ENCODE measurements around the gene PLCD3.

The PLCD3 gene

GRCh38 chr17:45113424-45113754 is 18.9 kb downstream of the PLCD3 start:
- peaks cover 6% of the 10 kb centered on the region for H3K36me3 ChIP-seq (ENCODE audit: insufficient read depth, low read length)
- H3K4me3 ChIP-seq (ENCODE audit: low read length) = no peak overlapping the region
- no peaks in the 10 kb centered on the region for H3K27me3 ChIP-seq (ENCODE audit: insufficient read depth, low read length)
- H2AFZ ChIP-seq (ENCODE audit: low read depth, low read length) = no peak overlapping the region
- no peaks in the 10 kb centered on the region for H3K4me1 ChIP-seq (ENCODE audit: insufficient read depth, low read length)
- H3K9me3 ChIP-seq (ENCODE audit: low read length) = no peaks in the 10 kb centered on the region

GRCh38 chr17:45112559-45113423 is 19.5 kb downstream of the PLCD3 start:
- Histone ChIP-seq H3K4me3 (ENCODE audit: low read length) (no peak overlapping the region), H2AFZ (ENCODE audit: low read depth, low read length) (no peak overlapping the region), H3K27me3 (ENCODE audit: insufficient read depth, low read length) (no peaks in the 10 kb centered on the region), H3K36me3 (ENCODE audit: insufficient read depth, low read length) (peaks cover 12% of the 10 kb centered on the region), H3K4me1 (ENCODE audit: insufficient read depth, low read length) (no peaks in the 10 kb centered on the region), H3K9me3 (ENCODE audit: low read length) (no peaks in the 10 kb centered on the region)

DNA sequence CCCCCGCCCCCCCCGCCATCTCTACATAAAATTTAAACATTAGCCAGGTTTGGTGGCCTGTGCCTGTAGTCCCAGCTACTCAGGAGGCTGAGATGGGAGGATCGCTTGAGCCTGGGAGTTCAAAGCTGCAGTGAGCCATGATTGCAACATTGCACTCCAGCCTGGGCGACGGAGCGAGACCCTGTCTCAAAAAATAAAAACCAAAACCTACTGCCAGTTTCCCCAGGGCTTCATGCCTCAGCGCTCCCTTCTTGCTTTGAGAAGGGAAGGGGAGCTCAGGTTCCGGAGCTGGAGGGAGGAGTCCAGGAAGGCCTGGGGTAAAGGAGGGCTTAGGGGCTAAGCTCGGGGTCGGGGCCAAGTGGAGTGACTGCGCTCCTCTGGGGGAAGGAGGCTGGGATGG is 20.5 kb downstream of the PLCD3 start:
- Histone ChIP-seq H2AFZ (ENCODE audit: low read depth, low read length) (no peak overlapping the region), H3K4me1 (ENCODE audit: insufficient read depth, low read length) (peaks cover 4% of the 10 kb centered on the region), H3K36me3 (ENCODE audit: insufficient read depth, low read length) (peaks cover 20% of the 10 kb centered on the region), H3K4me3 (ENCODE audit: low read length) (no peak overlapping the region), H3K9me3 (ENCODE audit: low read length) (no peaks in the 10 kb centered on the region), H3K27me3 (ENCODE audit: insufficient read depth, low read length) (no peaks in the 10 kb centered on the region)

- H3K9me3 ChIP-seq (ENCODE audit: low read length) = no peaks in the 10 kb centered on the region
- no peak overlapping the region for H3K4me3 ChIP-seq (ENCODE audit: low read length)
- H3K36me3 ChIP-seq (ENCODE audit: insufficient read depth, low read length) = peaks cover 29% of the 10 kb centered on the region
- no peaks in the 10 kb centered on the region for H3K27me3 ChIP-seq (ENCODE audit: insufficient read depth, low read length)
- H3K4me1 ChIP-seq (ENCODE audit: insufficient read depth, low read length) = peaks cover 6% of the 10 kb centered on the region
- H2AFZ ChIP-seq (ENCODE audit: low read depth, low read length) = no peak overlapping the region
These were observed 21.4 kb downstream of the PLCD3 start for GRCh38 chr17:45110676-45111611.

DNA sequence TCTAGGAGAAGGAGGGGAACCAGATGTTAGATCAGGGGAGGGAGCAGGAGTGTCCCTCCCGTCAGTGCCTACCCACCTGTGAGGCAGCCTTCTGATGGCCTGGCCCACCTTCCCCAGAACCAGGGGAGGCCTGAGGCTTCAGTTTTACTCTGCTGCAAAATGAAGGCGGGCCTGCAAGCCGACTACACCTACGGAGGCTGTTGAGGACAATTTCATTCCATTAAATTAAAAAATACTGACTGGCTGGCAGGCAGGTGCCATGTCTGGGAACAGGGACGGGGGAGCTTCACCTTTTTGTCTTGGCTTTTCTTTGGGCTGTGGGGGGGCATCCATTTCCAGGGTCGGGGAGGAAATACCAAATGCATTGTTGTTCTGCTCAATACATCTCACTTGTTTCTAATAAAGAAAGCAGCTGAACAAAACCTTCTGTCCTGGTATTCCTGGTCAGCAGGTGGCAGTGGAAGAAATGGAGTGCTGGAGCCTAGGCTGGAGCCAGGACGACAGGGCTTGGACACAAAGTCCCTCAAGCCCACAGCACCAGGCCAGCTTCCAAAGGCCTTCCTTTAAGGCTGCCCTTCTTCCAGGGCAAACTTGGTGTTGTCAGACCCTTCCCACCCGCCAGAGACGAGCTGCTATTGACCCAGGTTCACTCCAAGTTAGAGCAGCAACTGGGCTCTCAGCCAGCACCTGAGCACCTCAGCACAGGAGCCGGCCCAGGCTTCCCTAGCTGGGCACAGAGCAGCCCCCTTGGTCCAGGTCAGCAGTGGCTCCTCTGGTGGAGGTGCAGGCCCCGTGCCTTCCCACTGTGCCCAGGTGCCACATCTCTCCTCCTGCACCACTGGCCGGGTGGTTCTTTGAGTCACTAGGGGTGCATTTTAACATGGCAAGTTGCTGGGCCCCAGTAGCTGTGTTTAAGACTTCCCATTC is 23.5 kb downstream of the PLCD3 start:
- Histone ChIP-seq H3K36me3 (ENCODE audit: insufficient read depth, low read length) (peaks cover 49% of the 10 kb centered on the region), H3K27me3 (ENCODE audit: insufficient read depth, low read length) (no peaks in the 10 kb centered on the region), H3K4me1 (ENCODE audit: insufficient read depth, low read length) (peaks cover 6% of the 10 kb centered on the region), H3K9me3 (ENCODE audit: low read length) (no peaks in the 10 kb centered on the region), H3K4me3 (ENCODE audit: low read length) (no peak overlapping the region), H2AFZ (ENCODE audit: low read depth, low read length) (no peak overlapping the region)

GRCh38 chr17:45108051-45108450 is 24.3 kb downstream of the PLCD3 start:
- no peak overlapping the region for H3K4me3 ChIP-seq (ENCODE audit: low read length)
- H3K4me1 ChIP-seq (ENCODE audit: insufficient read depth, low read length) = peaks cover 6% of the 10 kb centered on the region
- no peaks in the 10 kb centered on the region for H3K9me3 ChIP-seq (ENCODE audit: low read length)
- H3K36me3 ChIP-seq (ENCODE audit: insufficient read depth, low read length) = peaks cover 57% of the 10 kb centered on the region
- no peak overlapping the region for H2AFZ ChIP-seq (ENCODE audit: low read depth, low read length)
- no peaks in the 10 kb centered on the region for H3K27me3 ChIP-seq (ENCODE audit: insufficient read depth, low read length)

- Histone ChIP-seq H3K9me3 (ENCODE audit: low read length) (no peaks in the 10 kb centered on the region), H3K4me1 (ENCODE audit: insufficient read depth, low read length) (peaks cover 6% of the 10 kb centered on the region), H3K4me3 (ENCODE audit: low read length) (no peak overlapping the region), H3K36me3 (ENCODE audit: insufficient read depth, low read length) (peaks cover 62% of the 10 kb centered on the region), H3K27me3 (ENCODE audit: insufficient read depth, low read length) (no peaks in the 10 kb centered on the region), H2AFZ (ENCODE audit: low read depth, low read length) (no peak overlapping the region)
These were observed 24.9 kb downstream of the PLCD3 start for GRCh38 chr17:45107293-45108010.

DNA sequence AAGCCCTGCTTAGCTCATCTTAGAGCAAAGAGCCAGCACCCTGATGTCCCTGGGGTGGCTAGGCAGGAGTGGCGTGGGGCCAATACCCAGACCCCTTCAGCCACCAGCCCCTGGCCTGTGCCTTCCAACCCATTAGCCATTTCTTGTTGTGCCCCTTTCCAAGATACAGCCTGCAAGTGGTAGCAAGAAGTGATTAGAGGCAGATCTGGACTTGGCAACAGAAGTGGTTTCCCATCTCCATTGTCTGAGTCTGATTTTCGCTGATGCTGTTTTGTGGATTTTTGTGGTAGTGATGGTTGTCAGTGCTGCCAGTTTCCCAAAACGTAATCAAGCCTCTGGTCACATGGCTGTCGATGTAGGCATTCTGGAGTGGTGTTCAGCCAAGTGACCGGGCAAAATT is 25.7 kb downstream of the PLCD3 start:
- no peaks in the 10 kb centered on the region for H3K27me3 ChIP-seq (ENCODE audit: insufficient read depth, low read length)
- H2AFZ ChIP-seq (ENCODE audit: low read depth, low read length) = no peak overlapping the region
- H3K9me3 ChIP-seq (ENCODE audit: low read length) = no peaks in the 10 kb centered on the region
- peaks cover 6% of the 10 kb centered on the region for H3K4me1 ChIP-seq (ENCODE audit: insufficient read depth, low read length)
- H3K36me3 ChIP-seq (ENCODE audit: insufficient read depth, low read length) = peaks cover 71% of the 10 kb centered on the region
- H3K4me3 ChIP-seq (ENCODE audit: low read length) = no peak overlapping the region

- Histone ChIP-seq H3K9me3 (ENCODE audit: low read length) (no peaks in the 10 kb centered on the region), H2AFZ (ENCODE audit: low read depth, low read length) (no peak overlapping the region), H3K4me3 (ENCODE audit: low read length) (no peak overlapping the region), H3K4me1 (ENCODE audit: insufficient read depth, low read length) (peaks cover 6% of the 10 kb centered on the region), H3K27me3 (ENCODE audit: insufficient read depth, low read length) (no peaks in the 10 kb centered on the region), H3K36me3 (ENCODE audit: insufficient read depth, low read length) (peaks cover 72% of the 10 kb centered on the region)
These were observed 26.2 kb downstream of the PLCD3 start for GRCh38 chr17:45106096-45106495.

DNA sequence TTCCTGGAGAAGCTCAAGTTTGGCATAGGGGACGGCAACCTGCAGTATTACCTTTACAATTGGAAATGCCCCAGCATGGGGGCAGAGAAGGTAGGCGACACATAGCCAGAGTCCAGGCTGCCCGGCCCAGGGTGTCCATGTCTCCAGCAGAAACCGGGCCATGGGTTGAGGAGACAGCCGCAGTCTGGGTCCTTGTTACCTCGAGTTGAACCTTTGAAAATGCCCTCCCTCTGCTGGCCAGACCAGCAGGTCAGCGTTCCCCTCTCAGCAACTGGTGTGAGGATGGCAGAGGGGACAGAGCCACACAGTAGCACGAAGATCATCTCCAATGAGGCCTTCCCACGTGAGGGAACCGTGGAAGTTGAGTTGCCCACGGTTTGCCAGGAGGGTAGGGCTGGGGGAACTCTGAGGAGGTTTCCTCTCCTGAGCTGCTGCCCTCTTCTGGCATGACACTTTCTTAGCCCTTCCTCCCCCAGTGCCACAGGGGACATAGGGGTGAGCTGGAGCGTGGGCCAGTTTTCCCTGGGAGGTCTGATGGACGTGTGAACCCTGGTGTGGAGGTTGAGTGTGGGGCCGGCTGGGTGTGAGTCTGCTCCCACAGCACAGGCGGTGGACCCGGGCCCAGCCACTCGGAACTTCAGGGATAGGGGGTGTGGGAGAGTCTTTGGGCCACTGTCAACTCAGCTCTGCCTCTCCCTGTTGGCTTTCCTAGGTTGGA is 27.2 kb downstream of the PLCD3 start:
- Histone ChIP-seq H3K4me1 (ENCODE audit: insufficient read depth, low read length) (peaks cover 6% of the 10 kb centered on the region), H3K36me3 (ENCODE audit: insufficient read depth, low read length) (peaks cover 72% of the 10 kb centered on the region), H3K4me3 (ENCODE audit: low read length) (no peak overlapping the region), H3K27me3 (ENCODE audit: insufficient read depth, low read length) (no peaks in the 10 kb centered on the region), H3K9me3 (ENCODE audit: low read length) (no peaks in the 10 kb centered on the region), H2AFZ (ENCODE audit: low read depth, low read length) (no peak overlapping the region)

GRCh38 chr17:45104497-45104896 is 27.8 kb downstream of the PLCD3 start:
- Histone ChIP-seq H3K9me3 (ENCODE audit: low read length) (no peaks in the 10 kb centered on the region), H3K4me1 (ENCODE audit: insufficient read depth, low read length) (peaks cover 6% of the 10 kb centered on the region), H3K27me3 (ENCODE audit: insufficient read depth, low read length) (no peaks in the 10 kb centered on the region), H3K4me3 (ENCODE audit: low read length) (no peak overlapping the region), H3K36me3 (ENCODE audit: insufficient read depth, low read length) (peaks cover 76% of the 10 kb centered on the region), H2AFZ (ENCODE audit: low read depth, low read length) (no peak overlapping the region)

GRCh38 chr17:45104029-45104428 is 28.3 kb downstream of the PLCD3 start:
- no peak overlapping the region for H3K4me3 ChIP-seq (ENCODE audit: low read length)
- peaks cover 78% of the 10 kb centered on the region for H3K36me3 ChIP-seq (ENCODE audit: insufficient read depth, low read length)
- no peaks in the 10 kb centered on the region for H3K27me3 ChIP-seq (ENCODE audit: insufficient read depth, low read length)
- no peak overlapping the region for H2AFZ ChIP-seq (ENCODE audit: low read depth, low read length)
- no peaks in the 10 kb centered on the region for H3K9me3 ChIP-seq (ENCODE audit: low read length)
- H3K4me1 ChIP-seq (ENCODE audit: insufficient read depth, low read length) = peaks cover 6% of the 10 kb centered on the region

All from neuron (in vitro differentiated cells).